Measurements from ENCODE around the gene MPP3. TPM values are rescaled to one million over a fixed set of nuclear protein-coding genes. Genes with fewer than 3 reads are reported as not detected.

Gene MPP3
- total RNA-seq, 1 experiment from 2014 or later = 4.0 TPM

DNA sequence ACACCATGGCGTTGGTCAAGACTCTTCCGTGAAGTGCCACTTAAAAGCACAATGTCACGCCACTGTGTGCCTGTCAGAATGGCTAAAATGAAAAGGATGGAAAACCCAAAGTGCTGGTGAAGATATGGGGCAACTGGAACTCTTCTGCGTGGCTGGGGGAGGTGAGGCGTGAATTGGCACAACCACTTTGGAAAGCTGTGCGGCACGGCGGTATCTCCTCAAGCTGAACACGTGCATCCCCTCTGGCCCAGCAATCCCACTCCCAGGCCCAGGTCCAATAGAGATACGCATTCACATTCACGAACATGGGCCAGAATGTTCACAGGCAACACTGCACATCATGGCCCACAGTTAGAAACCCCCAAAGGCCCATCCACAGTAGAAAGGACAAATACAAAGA lies 63.1 kb downstream of the MPP3 start:
- in situ Hi-C loops (cut with HindIII; ENCODE audit: low pct_unique_long_range_greater_than_20kb, low sequenced_read_pairs) = no loop called here
- no peak for DNase-seq (ENCODE audit: low read depth, low spot score)

GRCh38 chr17:43769426-43769825 lies 63.5 kb downstream of the MPP3 start:
- in situ Hi-C loops (cut with HindIII; ENCODE audit: low pct_unique_long_range_greater_than_20kb, low sequenced_read_pairs) = no loop called here

GRCh38 chr17:43768943-43769342 lies 64.0 kb downstream of the MPP3 start:
- no peak for DNase-seq (ENCODE audit: low read depth, low spot score)
- in situ Hi-C loops (cut with HindIII; ENCODE audit: low pct_unique_long_range_greater_than_20kb, low sequenced_read_pairs) = no loop called here

More at GRCh38 chr17:43769426-43769825, 63.5 kb downstream of the MPP3 start:
- no peak for DNase-seq (ENCODE audit: low read depth, low spot score)

GRCh38 chr17:43768382-43768781 lies 64.6 kb downstream of the MPP3 start:
- in situ Hi-C loops (cut with HindIII; ENCODE audit: low pct_unique_long_range_greater_than_20kb, low sequenced_read_pairs) = no loop called here
- no peak for DNase-seq (ENCODE audit: low read depth, low spot score)

DNA sequence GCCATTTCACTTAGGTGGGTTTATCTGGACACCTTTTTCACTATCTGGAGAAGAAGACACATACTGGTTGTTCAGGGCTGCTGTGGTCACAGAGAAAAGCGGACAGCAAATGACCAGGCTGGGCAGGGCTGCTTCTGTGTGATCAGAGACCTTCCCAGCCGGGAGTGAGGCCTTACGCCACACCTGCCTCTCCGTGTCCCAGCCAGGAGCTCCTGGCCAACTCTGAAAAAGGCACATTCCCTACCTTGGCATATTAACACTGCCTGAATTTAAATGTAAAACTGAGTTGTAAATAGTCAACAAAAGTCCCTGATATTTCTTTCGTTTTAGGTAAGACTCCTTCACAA lies 65.3 kb downstream of the MPP3 start:
- in situ Hi-C loops (cut with HindIII; ENCODE audit: low pct_unique_long_range_greater_than_20kb, low sequenced_read_pairs) = no loop called here
- no peak for DNase-seq (ENCODE audit: low read depth, low spot score)

DNA sequence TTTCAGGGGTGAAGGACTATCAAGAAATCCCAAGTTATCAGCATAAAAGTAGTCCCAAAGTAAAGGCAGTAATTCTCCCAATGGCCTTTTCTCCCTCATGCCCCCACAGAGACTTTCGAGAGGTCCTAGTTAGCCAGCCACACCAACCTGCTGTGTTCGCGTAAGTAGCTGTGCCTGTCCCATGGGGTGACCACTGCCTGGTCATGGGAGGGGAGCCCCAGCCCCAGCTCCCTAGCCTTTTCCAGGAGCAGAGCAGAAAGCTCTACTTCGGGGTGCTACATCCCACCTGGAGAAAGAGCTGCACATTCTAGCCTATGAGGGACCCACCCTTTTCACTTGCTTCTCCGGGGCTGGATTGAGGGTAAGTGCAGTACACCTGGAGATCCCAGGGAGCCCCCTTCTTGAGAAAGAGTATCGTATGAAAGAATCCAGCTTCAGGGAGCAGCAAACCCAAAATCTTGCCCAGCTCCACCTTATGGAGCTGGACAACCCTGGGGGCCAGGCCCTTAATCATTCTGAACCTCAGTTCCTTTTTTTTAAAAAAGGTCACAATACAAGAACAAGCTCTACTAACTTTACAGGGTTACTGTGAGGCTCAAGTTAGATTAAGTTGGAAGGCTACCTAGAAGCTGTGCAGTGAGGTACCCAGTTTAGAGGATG lies 65.8 kb downstream of the MPP3 start:
- in situ Hi-C loops (cut with HindIII; ENCODE audit: low pct_unique_long_range_greater_than_20kb, low sequenced_read_pairs) = no loop called here

GRCh38 chr17:43766413-43767052 lies 66.4 kb downstream of the MPP3 start:
- DNase-seq (ENCODE audit: low read depth, low spot score) = peak; percentile 73
- in situ Hi-C loops (cut with HindIII; ENCODE audit: low pct_unique_long_range_greater_than_20kb, low sequenced_read_pairs) = no loop called here

More for the DNA sequence above, 65.8 kb downstream of the MPP3 start:
- no peak for DNase-seq (ENCODE audit: low read depth, low spot score)

DNA sequence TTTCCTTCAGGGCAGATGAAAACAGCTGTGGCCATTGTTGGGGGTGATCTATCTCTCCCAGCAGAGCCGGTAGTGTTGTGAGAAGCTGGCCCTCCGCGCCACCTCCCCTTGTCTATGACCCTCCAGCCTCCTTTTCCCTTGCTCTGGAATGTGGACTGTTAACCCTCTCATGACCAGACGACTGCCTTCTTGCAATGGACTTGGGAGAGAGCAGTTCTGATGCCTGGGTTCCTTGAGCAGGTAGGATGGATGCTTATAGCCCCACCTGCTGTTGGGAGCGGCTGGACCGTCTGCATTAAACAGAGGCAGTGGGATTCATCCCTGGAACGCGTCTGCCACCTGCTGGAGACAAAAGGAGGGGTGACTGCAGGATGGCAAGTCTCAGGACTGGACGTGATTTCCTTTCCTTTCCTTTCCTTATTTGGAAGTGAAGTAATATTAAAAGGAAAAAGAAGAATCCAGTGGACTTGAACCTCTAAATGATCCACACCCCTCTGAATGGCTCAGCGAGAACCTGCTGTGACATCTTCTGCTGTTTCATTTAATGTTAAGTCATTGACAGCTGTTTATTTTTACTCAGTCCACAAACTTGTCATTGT lies 72.6 kb downstream of the MPP3 start:
- peak; percentile 92 for DNase-seq (ENCODE audit: low read depth, low spot score)
- in situ Hi-C loops (cut with HindIII; ENCODE audit: low pct_unique_long_range_greater_than_20kb, low sequenced_read_pairs) = no loop called here

DNA sequence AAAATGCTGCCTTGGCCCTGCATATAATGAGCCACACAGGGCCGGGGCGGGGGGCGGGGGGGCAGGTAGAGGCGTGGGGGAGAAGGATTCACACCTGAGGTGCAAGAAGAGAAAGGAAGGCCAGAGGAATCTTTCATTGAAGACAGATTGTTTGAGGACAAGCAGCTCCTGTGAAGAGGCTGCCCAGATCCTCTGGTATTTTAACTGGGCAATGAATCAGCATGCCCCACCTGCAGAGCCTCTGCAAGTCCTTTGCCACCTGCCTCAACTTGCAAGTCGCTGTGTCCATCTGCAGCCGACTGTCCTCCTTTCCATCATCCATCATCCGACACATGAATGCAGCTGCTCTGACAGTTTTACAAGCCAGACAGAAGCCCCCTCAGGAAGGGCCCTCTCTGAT lies 73.1 kb downstream of the MPP3 start:
- DNase-seq (ENCODE audit: low read depth, low spot score) = no peak
- in situ Hi-C loops (cut with HindIII; ENCODE audit: low pct_unique_long_range_greater_than_20kb, low sequenced_read_pairs) = loop anchor here (10.0 kb wide), 1 partner anchor 55 kb away; no protein-coding TSS in a partner anchor

DNA sequence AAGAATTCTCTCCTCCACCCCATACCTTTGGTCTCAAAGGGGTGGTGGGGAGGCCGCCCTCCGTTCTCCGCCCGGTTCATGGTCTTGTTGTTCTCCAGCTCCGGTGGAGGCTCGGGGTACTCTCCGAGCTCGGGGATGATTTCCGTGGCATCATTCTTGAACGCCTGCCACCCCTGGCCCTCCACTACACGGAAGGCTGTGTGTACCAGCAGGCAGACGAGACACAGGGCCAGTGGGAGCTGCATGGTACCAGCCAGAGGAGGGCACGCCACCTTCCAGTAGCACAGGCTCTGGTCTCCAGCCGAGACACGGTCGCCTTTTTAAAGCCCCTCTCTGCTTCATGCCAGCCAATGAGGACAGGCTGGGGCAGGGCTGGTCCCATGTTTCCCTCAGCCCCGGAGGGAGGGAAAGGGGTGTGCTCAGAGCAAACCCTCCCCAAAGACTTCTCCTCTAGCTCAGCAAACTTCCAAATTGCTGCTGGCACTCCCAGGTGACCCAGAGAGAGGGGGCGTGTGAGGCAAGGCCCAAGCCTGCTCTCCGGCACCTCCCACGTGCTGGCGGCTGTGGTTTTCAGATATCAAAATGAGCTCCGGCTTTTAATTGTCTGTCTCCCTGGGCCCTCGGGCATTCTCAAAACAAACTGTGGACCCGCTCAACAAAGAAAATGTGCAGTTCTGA lies 74.3 kb downstream of the MPP3 start, which contains the start of gene SOST:
Gene SOST (minus strand): TSS at position 295 of the 678 bp plus-strand sequence. CDS start 50 bp downstream, at position 245.
- no peak for DNase-seq (ENCODE audit: low read depth, low spot score)
- in situ Hi-C loops (cut with HindIII; ENCODE audit: low pct_unique_long_range_greater_than_20kb, low sequenced_read_pairs) = loop anchor here (10.0 kb wide), 1 partner anchor 54 kb away; no protein-coding TSS in a partner anchor

GRCh38 chr17:43758086-43758485 lies 74.9 kb downstream of the MPP3 start:
- in situ Hi-C loops (cut with HindIII; ENCODE audit: low pct_unique_long_range_greater_than_20kb, low sequenced_read_pairs) = loop anchor here (10.0 kb wide), 1 partner anchor 53 kb away; no protein-coding TSS in a partner anchor
- DNase-seq (ENCODE audit: low read depth, low spot score) = no peak

DNA sequence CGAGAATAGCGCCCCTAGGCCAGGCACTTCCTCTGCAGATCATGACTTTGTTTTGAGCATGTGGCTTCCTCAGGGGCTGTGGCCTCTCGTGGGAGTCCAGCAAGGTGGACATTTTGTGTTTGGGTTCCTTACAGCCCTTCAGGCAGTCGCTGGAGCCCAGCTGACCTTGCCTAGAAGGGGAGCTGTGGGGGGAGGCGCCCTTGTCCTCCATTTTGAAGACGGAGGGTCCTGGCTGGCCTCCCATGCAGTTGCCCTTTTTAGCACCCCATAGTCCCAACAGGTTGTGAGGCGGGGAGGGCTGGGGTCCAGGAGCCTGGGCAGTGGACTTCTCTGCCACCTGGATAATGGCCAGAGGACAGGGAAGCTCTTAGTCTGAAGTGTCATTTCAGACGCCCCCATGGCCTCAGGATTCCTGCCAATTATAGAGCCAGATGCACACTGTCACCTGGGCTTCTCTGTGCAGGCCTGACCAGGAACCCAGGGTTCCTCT lies 75.7 kb downstream of the MPP3 start:
- in situ Hi-C loops (cut with HindIII; ENCODE audit: low pct_unique_long_range_greater_than_20kb, low sequenced_read_pairs) = loop anchor here (10.0 kb wide), 1 partner anchor 52 kb away; no protein-coding TSS in a partner anchor
- no peak for DNase-seq (ENCODE audit: low read depth, low spot score)

GRCh38 chr17:43756201-43756600 lies 76.7 kb downstream of the MPP3 start:
- DNase-seq (ENCODE audit: low read depth, low spot score) = no peak
- in situ Hi-C loops (cut with HindIII; ENCODE audit: low pct_unique_long_range_greater_than_20kb, low sequenced_read_pairs) = loop anchor here (10.0 kb wide), 1 partner anchor 51 kb away; no protein-coding TSS in a partner anchor

DNA sequence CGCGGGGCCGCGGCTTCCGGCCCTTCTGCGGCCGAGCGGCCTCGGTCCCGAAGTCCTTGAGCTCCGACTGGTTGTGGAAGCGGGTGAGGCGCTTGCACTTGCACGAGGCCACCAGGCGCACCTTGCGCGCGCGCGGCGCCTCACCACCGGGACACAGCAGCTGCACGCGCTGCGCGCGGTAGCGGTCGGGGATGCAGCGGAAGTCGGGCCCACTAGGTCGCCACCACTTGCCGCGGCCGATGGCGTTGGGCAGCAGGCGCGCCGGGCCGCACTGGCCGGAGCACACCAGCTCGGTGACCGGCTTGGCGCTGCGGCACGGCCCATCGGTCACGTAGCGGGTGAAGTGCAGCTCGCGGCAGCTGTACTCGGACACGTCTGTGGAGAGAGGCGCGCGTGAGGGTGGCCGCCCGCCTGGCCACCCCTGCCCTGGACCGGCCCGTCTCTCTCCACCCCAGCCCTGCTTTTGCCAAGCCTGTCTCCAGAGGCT lies 77.5 kb downstream of the MPP3 start:
- no peak for DNase-seq (ENCODE audit: low read depth, low spot score)
- in situ Hi-C loops (cut with HindIII; ENCODE audit: low pct_unique_long_range_greater_than_20kb, low sequenced_read_pairs) = loop anchor here (10.0 kb wide), 1 partner anchor 51 kb away; no protein-coding TSS in a partner anchor

DNA sequence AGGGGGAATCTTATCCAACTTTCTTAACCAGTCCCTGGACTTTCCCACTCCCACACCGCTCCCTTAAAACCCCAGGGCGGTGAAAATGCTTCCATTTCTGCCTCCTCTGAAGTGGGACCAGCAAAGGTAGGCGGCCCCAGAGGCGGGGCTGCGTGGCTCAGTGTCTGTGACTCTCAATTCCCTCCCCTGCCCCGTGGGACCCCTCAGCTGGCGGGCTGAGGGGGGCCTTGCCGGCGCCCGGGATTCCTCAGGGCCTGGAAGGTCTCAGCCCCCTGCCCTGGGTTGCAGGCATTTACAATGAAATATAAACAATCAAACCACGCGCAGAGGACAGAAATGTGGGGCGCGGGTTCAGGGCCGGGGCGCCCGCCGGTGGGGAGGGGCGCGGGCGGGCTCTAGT lies 78.0 kb downstream of the MPP3 start:
- DNase-seq (ENCODE audit: low read depth, low spot score) = no peak
- in situ Hi-C loops (cut with HindIII; ENCODE audit: low pct_unique_long_range_greater_than_20kb, low sequenced_read_pairs) = loop anchor here (10.0 kb wide), 1 partner anchor 50 kb away; no protein-coding TSS in a partner anchor

- in situ Hi-C loops (cut with HindIII; ENCODE audit: low pct_unique_long_range_greater_than_20kb, low sequenced_read_pairs) = loop anchor here (10.0 kb wide), 1 partner anchor 49 kb away; no protein-coding TSS in a partner anchor
- peak; percentile 13 for DNase-seq (ENCODE audit: low read depth, low spot score)
Observed at GRCh38 chr17:43753493-43754129, 79.3 kb downstream of the MPP3 start.

Measured in SK-MEL-5 (cell line).